Activated B cell treated with CpG ODN at 0.5 μM for 24 hours (primary cell): ENCODE data around the gene MAML3. TPM values are rescaled to one million over a fixed set of nuclear protein-coding genes. Genes with fewer than 3 reads are reported as not detected.

Experiments used
- ATAC-seq: fragments of 200-7000 bp; cut with Tn5 transposase; one replicate; pipeline ENCODE4 v1.10.0; 2021; ENCODE audit warnings: low read depth, mild to moderate bottlenecking, moderate library complexity
- CTCF ChIA-PET: fragments of 350-600 bp; sonication (Branson Sonifier 250); formaldehyde crosslinking; loops from one replicate; lab custom pipeline; 2021; ENCODE audit warnings: antibody characterized with exemption; lab: Charles Lee
- POLR2A ChIA-PET: fragments of 350-600 bp; sonication (Branson Sonifier 250); formaldehyde crosslinking; loops from one replicate; lab custom pipeline; 2021; ENCODE audit warnings: antibody characterized with exemption; lab: Charles Lee
- DNase-seq: peaks from one replicate; pipeline ENCODE4 v3.0.0; 2022
- H3K27ac Mint-ChIP-seq: one replicate; pipeline ENCODE4 v1.8.0; 2020; ENCODE audit warnings: mixed read lengths
- H3K27me3 Mint-ChIP-seq: one replicate; pipeline ENCODE4 v1.8.0; 2021; ENCODE audit warnings: mixed read lengths
- H3K36me3 Mint-ChIP-seq: one replicate; pipeline ENCODE4 v1.8.0; 2021; ENCODE audit warnings: low read depth, mixed read lengths
- H3K4me1 Mint-ChIP-seq: one replicate; pipeline ENCODE4 v1.8.0; 2021; ENCODE audit warnings: mixed read lengths
- H3K4me3 Mint-ChIP-seq: one replicate; pipeline ENCODE4 v1.8.0; 2020; ENCODE audit warnings: mild to moderate bottlenecking, mixed read lengths
- H3K9me3 Mint-ChIP-seq: one replicate; pipeline ENCODE4 v1.8.0; 2020; ENCODE audit warnings: mixed read lengths
- CTCF ChIP-seq: fragments of 200-600 bp; IDR thresholded peaks from one replicate; pipeline ENCODE4 v1.8.0; 2022; ENCODE audit warnings: antibody characterized with exemption, mild to moderate bottlenecking
- intact Hi-C: fragments of 100-400 bp; cut with micrococcal nuclease; formaldehyde crosslinking; loops from one replicate; pipeline ENCODE4 v1.15.1; 2024
- total RNA-seq: library from RNA; stranded (reverse); gene quantifications from 2 replicates; pipeline ENCODE4 v1.2.3, GENCODE V29; 2022

MAML3 gene
- total RNA-seq, 1 donor from 2014 or later = 2.6 TPM

GRCh38 chr4:139725236-139725635 is 428.7 kb downstream of the MAML3 start:
- intact Hi-C loops = no loop called here
- Mint-ChIP-seq H3K27ac (no peak overlapping the region), H3K9me3 (no peaks in the 10 kb centered on the region), H3K4me1 (no peaks in the 10 kb centered on the region), H3K4me3 (no peak overlapping the region), H3K27me3 (no peaks in the 10 kb centered on the region), H3K36me3 (no peaks in the 10 kb centered on the region)
- TF ChIP-seq CTCF = no peak
- ChIA-PET CTCF (interaction anchor here (0.8 kb wide), 1 partner anchor 74 kb away, joined by 3 read pairs; no protein-coding TSS in a partner anchor), POLR2A (no interaction called here)
- ATAC-seq (no peak), DNase-seq (no peak)

DNA sequence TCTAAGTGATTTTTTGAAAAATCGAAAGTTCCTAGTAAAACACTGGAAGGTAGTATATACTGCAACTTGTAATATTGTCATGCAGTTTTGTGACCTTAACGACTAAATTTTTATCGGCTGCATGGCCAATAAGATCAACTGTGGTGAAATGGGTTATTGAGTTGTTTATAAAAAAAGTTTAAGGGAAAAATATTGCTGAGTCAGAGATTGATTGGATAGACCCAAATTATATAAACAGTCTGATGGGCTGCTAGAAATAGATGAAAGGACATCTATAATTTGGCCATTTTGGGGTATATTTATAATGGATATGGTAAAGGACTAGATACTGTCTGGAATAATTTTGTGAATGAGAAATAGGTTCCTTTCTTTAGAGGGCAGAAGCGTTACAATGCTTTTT is 432.2 kb downstream of the MAML3 start:
- ChIA-PET CTCF (no interaction called here), POLR2A (interaction anchor here (0.6 kb wide), 1 partner anchor 1098 kb away, joined by 8 read pairs; no protein-coding TSS in a partner anchor)
- Mint-ChIP-seq H3K36me3 (no peaks in the 10 kb centered on the region), H3K4me1 (no peaks in the 10 kb centered on the region), H3K4me3 (no peak overlapping the region), H3K27me3 (no peaks in the 10 kb centered on the region), H3K9me3 (no peaks in the 10 kb centered on the region), H3K27ac (no peak overlapping the region)
- no peak for TF ChIP-seq CTCF
- ATAC-seq = no peak
- DNase-seq = no peak
- intact Hi-C loops = no loop called here

DNA sequence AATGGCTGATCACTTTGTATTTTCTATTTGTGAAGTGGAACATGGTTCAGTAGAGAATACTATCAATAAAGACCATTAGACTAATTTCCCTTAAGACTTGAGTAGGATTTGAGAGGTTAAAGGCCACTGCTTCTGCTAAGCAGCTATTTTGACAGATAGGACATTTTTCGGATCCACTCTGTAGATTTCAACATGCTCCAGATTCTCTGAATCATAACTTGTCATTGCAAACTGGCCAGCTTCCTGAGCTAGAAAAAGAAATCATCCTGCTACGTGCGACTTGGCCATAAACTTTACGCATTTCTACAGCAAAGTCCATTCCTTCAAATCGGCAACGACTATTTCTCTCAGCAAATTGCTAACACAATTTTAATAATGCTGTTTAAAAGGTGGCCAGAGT is 433.2 kb downstream of the MAML3 start:
- ChIA-PET POLR2A (no interaction called here), CTCF (no interaction called here)
- DNase-seq (no peak), ATAC-seq (no peak)
- intact Hi-C loops = no loop called here
- Mint-ChIP-seq H3K4me3 (no peak overlapping the region), H3K4me1 (no peaks in the 10 kb centered on the region), H3K9me3 (no peaks in the 10 kb centered on the region), H3K36me3 (no peaks in the 10 kb centered on the region), H3K27ac (no peak overlapping the region), H3K27me3 (no peaks in the 10 kb centered on the region)
- no peak for TF ChIP-seq CTCF

DNA sequence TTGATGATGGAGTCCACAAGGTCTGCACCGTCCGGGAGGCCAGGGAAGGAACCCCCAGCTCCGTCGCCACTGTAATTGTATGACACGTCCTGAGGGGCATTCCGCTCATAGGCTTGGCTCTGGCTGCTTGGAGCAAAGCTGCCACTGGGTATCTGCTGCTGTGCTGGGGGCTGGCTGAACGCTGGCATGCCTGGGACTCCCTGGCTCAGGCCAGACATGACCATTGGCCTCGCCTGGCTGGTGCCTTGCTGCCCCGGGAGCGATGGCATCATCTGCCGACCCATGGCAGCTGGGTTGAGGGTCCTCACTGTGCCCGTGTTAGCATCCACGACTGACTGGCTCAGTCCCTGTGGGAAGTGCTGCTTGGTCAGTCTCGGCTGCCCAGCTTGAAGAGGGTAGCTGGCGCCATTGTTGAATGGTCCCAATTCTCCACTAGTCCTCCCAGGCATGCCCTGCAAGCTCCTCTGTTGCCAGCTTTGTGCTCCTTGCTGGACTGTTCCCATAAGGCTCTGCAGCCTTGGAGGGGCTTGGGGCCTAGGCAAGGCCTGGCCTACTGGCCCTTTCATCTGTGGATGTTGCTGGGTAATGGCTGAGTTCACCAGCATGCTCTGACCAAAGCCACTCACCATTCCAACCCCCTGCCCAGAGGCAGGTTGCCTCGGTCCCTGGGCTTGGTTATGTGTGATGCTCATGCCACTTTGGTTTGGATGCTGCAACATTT is 434.4 kb downstream of the MAML3 start:
- CTCF ChIA-PET = interaction anchor here (0.5 kb wide), 1 partner anchor 18 kb away, joined by 4 read pairs; no protein-coding TSS in a partner anchor
- H3K9me3 Mint-ChIP-seq = no peaks in the 10 kb centered on the region
- no peak overlapping the region for H3K4me3 Mint-ChIP-seq

More for the DNA sequence above, 434.4 kb downstream of the MAML3 start:
- DNase-seq (no peak), ATAC-seq (no peak)
- H3K27me3 Mint-ChIP-seq = no peaks in the 10 kb centered on the region
- POLR2A ChIA-PET = no interaction called here
- no peak for TF ChIP-seq CTCF
- H3K27ac Mint-ChIP-seq = no peak overlapping the region
- no peaks in the 10 kb centered on the region for H3K36me3 Mint-ChIP-seq
- H3K4me1 Mint-ChIP-seq = no peaks in the 10 kb centered on the region
- intact Hi-C loops = no loop called here
